ENCODE results near the gene LITAFD. TPM values are rescaled to one million over a fixed set of nuclear protein-coding genes. Genes with fewer than 3 reads are reported as not detected.

LITAFD gene
- total and polyA plus RNA-seq, 2 experiments from 2014 or later = not detected

DNA sequence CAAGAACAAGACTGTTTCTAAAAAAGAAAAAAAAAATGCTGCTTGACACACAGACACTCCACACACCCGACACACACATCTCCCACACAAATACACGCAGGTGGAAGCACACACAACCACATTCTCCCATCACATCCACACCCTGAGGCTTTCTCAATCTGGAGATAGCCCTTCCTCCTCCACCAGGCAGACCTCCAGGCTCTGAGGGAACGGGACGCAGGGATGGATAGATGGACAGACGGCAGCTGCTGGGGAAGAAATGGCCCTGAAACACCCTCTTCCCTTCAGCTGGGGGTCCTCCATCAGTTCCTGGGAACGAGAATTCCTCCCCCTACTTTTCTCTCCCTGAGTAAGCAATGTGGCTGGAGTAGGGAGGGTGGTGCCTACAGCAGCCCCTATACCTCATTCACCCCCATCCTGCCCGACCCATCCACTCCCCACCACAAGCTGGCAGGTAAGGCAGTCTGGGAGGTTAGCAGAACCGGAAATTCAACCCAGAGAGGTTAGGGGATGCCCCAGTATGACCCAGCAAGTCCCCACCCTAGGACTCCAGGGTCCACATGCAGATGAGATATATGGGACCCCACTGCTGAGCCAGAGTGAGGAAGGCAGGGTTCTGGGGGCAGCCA, 4.1 kb upstream of the LITAFD start:
- Histone ChIP-seq H3K79me2 (ENCODE audit: insufficient read depth) (no peaks in the 10 kb centered on the region), H3K4me2 (ENCODE audit: unreplicated experiment) (no peak overlapping the region), H3K9me3 (ENCODE audit: low read depth) (no peaks in the 10 kb centered on the region), H3K36me3 (ENCODE audit: low read depth) (no peaks in the 10 kb centered on the region), H3K27ac (peak overlapping the region; percentile 85; the same call in 1 of the 2 replicates), H4K20me1 (ENCODE audit: insufficient read depth) (no peaks in the 10 kb centered on the region), H3K4me3 (no peak overlapping the region), H3K27me3 (replicated peaks; ENCODE audit: insufficient read depth) (no peaks in the 10 kb centered on the region), H3K9ac (no peak overlapping the region), H3K9me2 (ENCODE audit: insufficient read depth) (no peaks in the 10 kb centered on the region), H2AFZ (no peak overlapping the region), H3F3A (ENCODE audit: insufficient read depth) (peaks cover 10% of the 10 kb centered on the region), H3K4me1 (ENCODE audit: insufficient read depth) (peaks cover 23% of the 10 kb centered on the region)
- WGBS, 2 experiments (ENCODE audit: low coverage in 1 of 2, low lambda C conversion rate in 2 of 2, missing lambda C conversion rate in 2 of 2) = 74 to 82% methylated on average over 8 of the region's 8 CpGs
- in situ Hi-C loops (cut with MboI) = no loop called here
- no peak for TF ChIP-seq EZH2 (IDR thresholded peaks at IDR 0.05; ENCODE audit: insufficient read depth, poor library complexity, severe bottlenecking)
- no peak for TF ChIP-seq EZH2phosphoT487 (IDR thresholded peaks at IDR 0.05; ENCODE audit: insufficient read depth, low read depth)
- no peak for DNase-seq

DNA sequence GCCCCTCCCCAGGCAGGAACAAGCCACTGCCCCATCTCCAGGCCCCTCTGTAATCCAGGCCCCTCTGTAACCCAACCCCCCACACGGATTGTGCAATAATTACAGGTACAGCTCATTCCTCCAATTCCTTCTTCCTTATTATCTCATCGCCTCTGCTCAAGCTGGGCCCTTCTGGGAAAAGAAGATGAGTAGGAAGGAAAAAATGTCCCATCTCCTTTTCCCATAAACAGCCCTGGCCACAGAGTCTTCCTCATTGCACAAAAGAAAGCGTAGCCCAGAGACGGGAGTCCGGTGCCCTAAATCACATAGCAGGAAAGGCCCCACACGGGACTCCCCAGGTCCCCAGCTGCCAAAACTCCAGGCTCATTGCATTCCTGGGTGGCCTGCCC, 3.6 kb upstream of the LITAFD start:
- no peak for TF ChIP-seq EZH2phosphoT487 (IDR thresholded peaks at IDR 0.05; ENCODE audit: insufficient read depth, low read depth)
- TF ChIP-seq EZH2 (IDR thresholded peaks at IDR 0.05; ENCODE audit: insufficient read depth, poor library complexity, severe bottlenecking) = no peak
- in situ Hi-C loops (cut with MboI) = no loop called here
- WGBS, 2 experiments (ENCODE audit: low coverage in 1 of 2, low lambda C conversion rate in 2 of 2, missing lambda C conversion rate in 2 of 2) = 1 to 2% methylated on average over 6 of the region's 6 CpGs
- Histone ChIP-seq H3K4me1 (ENCODE audit: insufficient read depth) (peaks cover 23% of the 10 kb centered on the region), H3K9ac (peak overlapping the region; percentile 62), H3K27me3 (replicated peaks; ENCODE audit: insufficient read depth) (no peaks in the 10 kb centered on the region), H4K20me1 (ENCODE audit: insufficient read depth) (no peaks in the 10 kb centered on the region), H3K9me2 (ENCODE audit: insufficient read depth) (no peaks in the 10 kb centered on the region), H3K79me2 (ENCODE audit: insufficient read depth) (no peaks in the 10 kb centered on the region), H3K9me3 (ENCODE audit: low read depth) (no peaks in the 10 kb centered on the region), H3F3A (ENCODE audit: insufficient read depth) (peaks cover 10% of the 10 kb centered on the region), H3K27ac (peak overlapping the region; percentile 85), H3K4me3 (peak overlapping the region; percentile 38; the same call in 1 of the 2 replicates), H3K4me2 (ENCODE audit: unreplicated experiment) (peak overlapping the region; percentile 81), H3K36me3 (ENCODE audit: low read depth) (no peaks in the 10 kb centered on the region), H2AFZ (peak overlapping the region; percentile 44; the same call in 1 of the 2 replicates)
- DNase-seq = peak; percentile 90

DNA sequence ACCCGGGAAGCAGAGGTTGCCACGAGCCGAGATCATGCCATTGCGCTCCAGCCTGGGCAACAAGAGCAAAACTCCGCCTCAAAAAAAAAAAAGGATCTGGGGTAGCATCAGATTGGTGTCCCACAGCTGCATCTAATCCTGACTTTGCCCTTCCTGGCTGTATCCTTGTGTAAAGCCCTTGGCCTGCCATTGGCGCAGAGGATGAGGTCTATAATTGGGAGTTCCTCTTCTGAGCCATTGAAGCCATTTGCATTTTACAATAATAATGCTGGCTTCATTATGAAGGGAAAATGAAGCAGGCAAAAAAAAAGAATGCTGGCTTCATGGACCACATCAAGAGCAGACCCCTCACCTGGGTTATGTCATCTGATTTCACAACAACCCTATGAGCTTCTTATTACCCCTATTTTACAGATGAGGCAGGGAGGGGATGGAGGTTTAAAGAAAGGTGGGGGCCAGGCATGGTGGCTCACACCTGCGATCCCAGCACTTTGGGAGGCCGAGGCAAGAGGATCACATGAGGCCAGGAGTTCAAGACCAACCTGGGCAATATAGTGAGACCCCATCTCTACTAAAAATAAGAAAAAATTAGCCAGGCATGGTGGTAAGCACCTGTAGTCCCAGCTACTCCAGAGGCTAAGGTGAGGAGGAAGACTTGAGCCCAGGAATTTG, 1.2 kb upstream of the LITAFD start:
- Histone ChIP-seq H3K4me3 (no peak overlapping the region), H2AFZ (no peak overlapping the region), H3K9ac (no peak overlapping the region), H3K9me3 (ENCODE audit: low read depth) (no peaks in the 10 kb centered on the region), H3K27me3 (replicated peaks; ENCODE audit: insufficient read depth) (no peaks in the 10 kb centered on the region), H3K9me2 (ENCODE audit: insufficient read depth) (no peaks in the 10 kb centered on the region), H3K36me3 (ENCODE audit: low read depth) (no peaks in the 10 kb centered on the region), H3K4me2 (ENCODE audit: unreplicated experiment) (no peak overlapping the region), H4K20me1 (ENCODE audit: insufficient read depth) (no peaks in the 10 kb centered on the region), H3K27ac (no peak overlapping the region), H3F3A (ENCODE audit: insufficient read depth) (peaks cover 17% of the 10 kb centered on the region), H3K79me2 (ENCODE audit: insufficient read depth) (no peaks in the 10 kb centered on the region), H3K4me1 (ENCODE audit: insufficient read depth) (peaks cover 35% of the 10 kb centered on the region)
- DNase-seq = no peak
- TF ChIP-seq EZH2 (IDR thresholded peaks at IDR 0.05; ENCODE audit: insufficient read depth, poor library complexity, severe bottlenecking) (no peak), EZH2phosphoT487 (IDR thresholded peaks at IDR 0.05; ENCODE audit: insufficient read depth, low read depth) (no peak)
- 90 to 92% methylated on average over 8 of the region's 8 CpGs for WGBS, 2 experiments (ENCODE audit: low coverage in 1 of 2, low lambda C conversion rate in 2 of 2, missing lambda C conversion rate in 2 of 2)
- in situ Hi-C loops (cut with MboI) = loop anchor here (10.0 kb wide), 1 partner anchor 226 kb away; no protein-coding TSS in a partner anchor

DNA sequence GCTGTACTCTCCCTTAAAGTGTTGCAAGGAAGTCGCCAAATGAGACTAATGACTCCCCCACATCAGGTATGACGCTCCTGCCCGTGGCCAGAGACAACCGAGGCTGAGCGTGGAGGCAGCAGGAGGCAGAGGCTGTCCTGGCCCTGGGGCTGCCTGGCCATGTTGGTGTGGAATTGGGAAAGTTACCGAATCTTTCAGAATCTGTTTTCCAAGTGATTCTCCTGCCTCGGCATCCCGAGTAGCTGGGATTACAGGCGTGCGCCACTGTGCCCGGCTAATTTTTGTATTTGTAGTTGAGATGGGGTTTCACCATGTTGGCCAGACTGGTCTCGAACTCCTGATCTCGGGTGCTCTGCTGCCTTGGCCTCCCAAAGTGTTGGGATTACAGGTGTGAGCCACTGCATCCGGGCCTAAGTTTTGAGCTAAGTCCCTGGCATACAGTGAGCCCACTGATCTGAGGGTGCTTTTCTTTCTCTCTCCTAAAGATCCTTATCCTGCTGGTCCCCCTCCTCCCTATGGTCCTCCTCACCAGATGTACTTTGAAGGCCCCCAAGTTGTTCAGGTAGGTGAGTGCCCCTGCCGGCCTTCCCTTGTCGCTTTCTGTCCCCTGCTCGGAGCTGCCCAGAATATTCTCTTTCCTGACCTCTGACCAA, 700 bp downstream of the LITAFD start:
- TF ChIP-seq EZH2 (IDR thresholded peaks at IDR 0.05; ENCODE audit: insufficient read depth, poor library complexity, severe bottlenecking) = no peak
- no peak for TF ChIP-seq EZH2phosphoT487 (IDR thresholded peaks at IDR 0.05; ENCODE audit: insufficient read depth, low read depth)
- no peak overlapping the region for H3K4me3 ChIP-seq
- no peak overlapping the region for H2AFZ ChIP-seq
- H3K9ac ChIP-seq = no peak overlapping the region
- in situ Hi-C loops (cut with MboI) = loop anchor here (10.0 kb wide), 1 partner anchor 228 kb away; no protein-coding TSS in a partner anchor
- H3K27ac ChIP-seq = no peak overlapping the region
- peaks cover 44% of the 10 kb centered on the region for H3K4me1 ChIP-seq (ENCODE audit: insufficient read depth)
- H3K36me3 ChIP-seq (ENCODE audit: low read depth) = no peaks in the 10 kb centered on the region
- H4K20me1 ChIP-seq (ENCODE audit: insufficient read depth) = no peaks in the 10 kb centered on the region
- peaks cover 32% of the 10 kb centered on the region for H3F3A ChIP-seq (ENCODE audit: insufficient read depth)
- 91 to 92% methylated on average over 17 of the region's 17 CpGs for WGBS, 2 experiments (ENCODE audit: low coverage in 1 of 2, low lambda C conversion rate in 2 of 2, missing lambda C conversion rate in 2 of 2)
- no peaks in the 10 kb centered on the region for H3K9me3 ChIP-seq (ENCODE audit: low read depth)
- H3K79me2 ChIP-seq (ENCODE audit: insufficient read depth) = no peaks in the 10 kb centered on the region
- no peaks in the 10 kb centered on the region for H3K9me2 ChIP-seq (ENCODE audit: insufficient read depth)
- H3K27me3 ChIP-seq (replicated peaks; ENCODE audit: insufficient read depth) = no peaks in the 10 kb centered on the region
- no peak overlapping the region for H3K4me2 ChIP-seq (ENCODE audit: unreplicated experiment)
- DNase-seq = no peak

Measured in GM23248 (cell line).